Mesenchymal stem cell (in vitro differentiated cells and primary cell): ENCODE data around the gene WDR55.
"Not testable (repeated sequence)": the region's sequence is repeated elsewhere in the genome, so short reads cannot be mapped to it uniquely, and the experiment has no call there.

Experiments
- DNase-seq: peaks from one replicate; pipeline ENCODE4 v3.0.0-alpha.2; 2013
- H2AFZ ChIP-seq: one replicate; pipeline ENCODE4 v1.6.1; 2013; ENCODE audit warnings: low read depth, mild to moderate bottlenecking, control low read depth, inconsistent platforms, low read length, moderate library complexity
- H2AK5ac ChIP-seq: 2 replicates; pipeline ENCODE4 v1.6.1; 2013; ENCODE audit warnings: low read length, moderate library complexity, mild to moderate bottlenecking, inconsistent platforms; ENCODE audit not compliant: severe bottlenecking
- H2BK120ac ChIP-seq: one replicate; pipeline ENCODE4 v1.6.1; 2013; ENCODE audit warnings: low read depth, mild to moderate bottlenecking, inconsistent platforms, low read length, moderate library complexity
- H2BK12ac ChIP-seq, 2 experiments: one replicate each; pipeline ENCODE4 v1.6.1; 2013; ENCODE audit warnings: inconsistent platforms in 2 of 2, low read length in 2 of 2, mild to moderate bottlenecking in 2 of 2, moderate library complexity in 2 of 2, control low read depth in 1 of 2
- H2BK15ac ChIP-seq: one replicate; pipeline ENCODE4 v1.6.1; 2013; ENCODE audit warnings: mild to moderate bottlenecking, low read depth, inconsistent platforms; ENCODE audit not compliant: poor library complexity, severe bottlenecking
- H2BK5ac ChIP-seq: 2 replicates; pipeline ENCODE4 v1.6.1; 2013; ENCODE audit warnings: low read depth, mild to moderate bottlenecking, low read length, control low read depth, inconsistent platforms; ENCODE audit not compliant: poor library complexity, severe bottlenecking
- H3K14ac ChIP-seq, 2 experiments: one replicate each; pipeline ENCODE4 v1.6.1; 2013; ENCODE audit warnings: inconsistent platforms in 2 of 2, low read length in 2 of 2, control low read depth in 1 of 2, mild to moderate bottlenecking in 1 of 2, moderate library complexity in 1 of 2
- H3K18ac ChIP-seq, 2 experiments: one replicate each; pipeline ENCODE4 v1.6.1; 2013; ENCODE audit warnings: inconsistent platforms in 2 of 2, low read length in 2 of 2, control low read depth in 1 of 2, low read depth in 1 of 2, mild to moderate bottlenecking in 1 of 2
- H3K23ac ChIP-seq, 2 experiments: one replicate each; pipeline ENCODE4 v1.6.1; 2013; ENCODE audit warnings: inconsistent platforms in 2 of 2, low read length in 2 of 2, mild to moderate bottlenecking in 2 of 2, moderate library complexity in 2 of 2, control low read depth in 1 of 2
- H3K27ac ChIP-seq: 2 replicates; pipeline ENCODE4 v1.5.1; 2013; ENCODE audit warnings: mild to moderate bottlenecking, moderate library complexity, low read length, control low read depth, inconsistent platforms; ENCODE audit not compliant: poor library complexity, severe bottlenecking
- H3K27me3 ChIP-seq, 2 experiments: 2 replicates each; pipeline versions ENCODE4 v1.6.1 to v1.7.0; 2013; ENCODE audit warnings: low read length in 2 of 2, mild to moderate bottlenecking in 2 of 2, moderate library complexity in 2 of 2, control low read depth in 1 of 2, inconsistent platforms in 1 of 2; ENCODE audit not compliant: control insufficient read depth in 1 of 2, insufficient read depth in 1 of 2
- H3K36me3 ChIP-seq, 2 experiments: 2 replicates each; pipeline versions ENCODE4 v1.6.1 to v1.7.0; 2013; ENCODE audit warnings: low read length in 2 of 2, control low read depth in 1 of 2, inconsistent platforms in 1 of 2, low read depth in 1 of 2, mild to moderate bottlenecking in 1 of 2; ENCODE audit not compliant: insufficient read depth in 2 of 2, control insufficient read depth in 1 of 2
- H3K4ac ChIP-seq, 2 experiments: one replicate each; pipeline ENCODE4 v1.6.1; 2013; ENCODE audit warnings: inconsistent platforms in 2 of 2, low read length in 2 of 2, mild to moderate bottlenecking in 2 of 2, moderate library complexity in 2 of 2, control low read depth in 1 of 2, low read depth in 1 of 2
- H3K4me1 ChIP-seq: 2 replicates; pipeline ENCODE4 v1.6.1; 2013; ENCODE audit warnings: low read depth, low read length, control low read depth; ENCODE audit not compliant: control insufficient read depth, insufficient read depth
- H3K4me2 ChIP-seq: 2 replicates; pipeline ENCODE4 v1.6.1; 2013; ENCODE audit warnings: low read length, mild to moderate bottlenecking, inconsistent platforms; ENCODE audit not compliant: poor library complexity, severe bottlenecking
- H3K4me3 ChIP-seq, 2 experiments: 2 replicates each; pipeline versions ENCODE4 v1.5.1 to v1.7.0; 2013; ENCODE audit warnings: low read length in 2 of 2, mild to moderate bottlenecking in 2 of 2, control low read depth in 1 of 2, low read depth in 1 of 2; ENCODE audit not compliant: insufficient read depth in 1 of 2
- H3K79me1 ChIP-seq: replicated peaks from 2 replicates; pipeline ENCODE4 v1.6.1; 2013; ENCODE audit warnings: mild to moderate bottlenecking, control low read depth, low read length, inconsistent platforms; ENCODE audit not compliant: poor library complexity, severe bottlenecking
- H3K9ac ChIP-seq: 2 replicates; pipeline ENCODE4 v1.7.0; 2013; ENCODE audit warnings: mild to moderate bottlenecking, low read length, moderate library complexity
- H3K9me3 ChIP-seq: 2 replicates; pipeline ENCODE4 v1.7.0; 2013; ENCODE audit warnings: mild to moderate bottlenecking, low read length; ENCODE audit not compliant: control insufficient read depth
- H4K8ac ChIP-seq: one replicate; pipeline ENCODE4 v1.6.1; 2013; ENCODE audit warnings: inconsistent platforms, mild to moderate bottlenecking, low read length, moderate library complexity
- H4K91ac ChIP-seq: one replicate; pipeline ENCODE4 v1.6.1; 2013; ENCODE audit warnings: mild to moderate bottlenecking, low read length, inconsistent platforms
- WGBS: methylation state at CpG from one replicate; pipeline ENCODE4 v1.1.7; 2013; ENCODE audit warnings: mixed read lengths; 5-methylcytosine and 5-hydroxymethylcytosine counted together
- small RNA-seq: library from polyadenylated mRNA; stranded (forward); fragments of <200 nt; extraction: miRNeasy Mini kit (QIAGEN cat#:217004); gene quantifications from one replicate; pipeline ENCODE3, GENCODE V24; 2013; ENCODE audit warnings: low read depth

Gene WDR55

DNA sequence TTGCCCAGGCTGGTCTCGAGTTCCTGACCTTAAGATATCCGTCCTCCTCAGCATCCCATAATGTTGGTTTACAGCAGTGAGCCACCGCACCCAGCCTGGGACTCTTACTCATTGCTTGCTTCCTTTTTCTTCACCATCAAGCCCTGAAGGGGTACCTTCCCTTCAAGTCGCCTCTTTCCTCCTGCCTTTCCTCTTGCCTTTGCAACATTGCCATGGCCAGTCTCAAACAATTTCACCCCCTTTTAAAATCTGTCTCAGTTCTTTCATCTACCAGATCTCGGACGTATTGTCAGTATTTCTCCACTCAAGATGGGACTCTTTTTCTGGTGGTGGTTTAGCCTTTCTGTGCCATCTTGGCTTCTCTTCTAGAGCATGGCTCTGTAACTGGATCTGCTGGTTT lies 56.0 kb downstream of the WDR55 start:
- H2AFZ ChIP-seq, H3K4me2 ChIP-seq, H3K4ac ChIP-seq, H3K9ac ChIP-seq, H2BK15ac ChIP-seq, H3K79me1 ChIP-seq, H3K23ac ChIP-seq, H3K9me3 ChIP-seq, H2BK5ac ChIP-seq, H2BK12ac ChIP-seq, H3K36me3 ChIP-seq, H3K14ac ChIP-seq, H3K4me1 ChIP-seq, H3K27me3 ChIP-seq, H3K27ac ChIP-seq, H2BK120ac ChIP-seq, H4K8ac ChIP-seq, H4K91ac ChIP-seq, H3K4me3 ChIP-seq, H2AK5ac ChIP-seq, DNase-seq, H3K18ac ChIP-seq: not testable (repeated sequence)
- WGBS: 77% methylated on average over 6 of the region's 6 CpGs

DNA sequence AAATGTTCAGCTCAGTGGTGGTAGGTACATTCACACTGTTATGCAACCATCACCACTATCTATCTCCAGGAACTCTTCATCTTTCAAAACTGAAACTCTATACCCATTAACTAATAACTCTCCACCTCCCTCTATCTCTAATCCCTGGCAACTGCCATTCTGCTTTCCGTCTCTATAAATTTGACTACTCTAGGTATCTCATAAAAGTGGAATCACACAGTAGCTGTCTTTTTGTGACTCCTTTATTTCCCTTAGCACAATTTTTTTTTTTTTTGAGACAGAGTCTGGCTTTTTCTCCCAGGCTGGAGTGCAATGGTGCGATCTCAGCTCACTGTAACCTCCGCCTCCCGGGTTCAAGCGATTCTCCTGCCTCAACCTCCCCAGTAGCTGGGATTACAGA lies 56.7 kb downstream of the WDR55 start:
- H3K23ac ChIP-seq, H2BK5ac ChIP-seq, H3K18ac ChIP-seq, H3K4me3 ChIP-seq, H3K27ac ChIP-seq, H2AFZ ChIP-seq, H2AK5ac ChIP-seq, H4K91ac ChIP-seq, H3K9ac ChIP-seq, H3K4me2 ChIP-seq, H3K14ac ChIP-seq, H3K4me1 ChIP-seq, H2BK12ac ChIP-seq, H3K36me3 ChIP-seq, H3K79me1 ChIP-seq, DNase-seq, H3K4ac ChIP-seq, H3K27me3 ChIP-seq, H4K8ac ChIP-seq, H2BK120ac ChIP-seq, H2BK15ac ChIP-seq, H3K9me3 ChIP-seq: not testable (repeated sequence)
- WGBS: 95% methylated on average over 5 of the region's 5 CpGs

Small RNA genes within 50 kb of the gene (small RNA-seq; reads per million reads assigned to genes)
- gene VTRNA1-1: 347 reads per million, percentile 95 among the genes with 10 or more reads in this experiment
- gene VTRNA1-2: 73.6 reads per million, percentile 92 among the genes with 10 or more reads in this experiment
